HL-60 (cell line): ENCODE measurements around the gene MAPRE3.

Experiments
- CTCF ChIP-seq: IDR thresholded peaks from one replicate; pipeline ENCODE4 v1.5.1; 2011; ENCODE audit warnings: low read length, control low read depth, inconsistent platforms; ENCODE audit not compliant: insufficient read depth
- GABPA ChIP-seq: IDR thresholded peaks from 2 replicates; pipeline ENCODE4 v1.6.1; 2012; ENCODE audit warnings: low read depth

GRCh38 chr2:26946841-26947784 is 23.3 kb upstream of the MAPRE3 start:
- TF ChIP-seq CTCF (no peak), GABPA (no peak)
